Measurements from ENCODE around the gene CDH23.

GRCh38 chr10:71641986-71642385 lies 245.3 kb downstream of the CDH23 start:
- TF ChIP-seq JUND (IDR thresholded peaks at IDR 0.05; ENCODE audit: low read length) (no peak), EZH2 (IDR thresholded peaks at IDR 0.05; ENCODE audit: low read depth, low read length, severe bottlenecking) (no peak), EP300 (IDR thresholded peaks at IDR 0.05; ENCODE audit: borderline replicate concordance in 1 of 2, low read depth in 2 of 2, low read length in 2 of 2) (no peak), ZNF274 (IDR thresholded peaks at IDR 0.05; ENCODE audit: borderline replicate concordance, extremely low read depth, low read length) (no peak), POLR2AphosphoS5 (IDR thresholded peaks at IDR 0.05; ENCODE audit: low read depth, low read length) (no peak), KDM4A (IDR thresholded peaks at IDR 0.05; ENCODE audit: low read depth, low read length, severe bottlenecking) (no peak), MAX (IDR thresholded peaks at IDR 0.05) (no peak), SIN3A (conservative IDR thresholded peaks at IDR 0.05 in 1 of 2, IDR thresholded peaks at IDR 0.05 in 1 of 2; ENCODE audit: low read depth in 1 of 2, low read length in 2 of 2) (no peak), TBP (IDR thresholded peaks at IDR 0.05; ENCODE audit: low read depth, low read length) (no peak)
